Stimulated activated naive B cell treated with anti-CD40 and anti-IgM and Interleukin-4, amounts not matched to agents 10 μg/mL and 1 μg/mL and 100 μg/mL, for 72 hours (primary cell): ENCODE measurements around the gene GRM7.

ENCODE experiments used
- ATAC-seq, 2 donors: fragments of 150-1000 bp; cut with Tn5 transposase; replicated peaks; 2 replicates each; pipeline ENCODE4 v1.10.0; 2021; ENCODE audit warnings: moderate library complexity in 1 of 2
- DNase-seq: peaks from one replicate; pipeline ENCODE4 v3.0.0; 2021
- H3K27ac Mint-ChIP-seq: one replicate; pipeline ENCODE4 v1.8.0; 2022; ENCODE audit warnings: mild to moderate bottlenecking, mixed read lengths
- H3K27me3 Mint-ChIP-seq, 2 donors: one replicate each; pipeline ENCODE4 v1.8.0; 2022; ENCODE audit warnings: mixed read lengths in 2 of 2
- H3K36me3 Mint-ChIP-seq, 2 donors: one replicate each; pipeline ENCODE4 v1.8.0; 2022; ENCODE audit warnings: mixed read lengths in 2 of 2, mild to moderate bottlenecking in 1 of 2
- H3K4me1 Mint-ChIP-seq, 2 donors: one replicate each; pipeline ENCODE4 v1.8.0; 2022; ENCODE audit warnings: mixed read lengths in 2 of 2, mild to moderate bottlenecking in 1 of 2
- H3K4me3 Mint-ChIP-seq, 2 donors: one replicate each; pipeline ENCODE4 v1.8.0; 2022; ENCODE audit warnings: mild to moderate bottlenecking in 2 of 2, mixed read lengths in 2 of 2, moderate library complexity in 1 of 2
- H3K9me3 Mint-ChIP-seq, 2 donors: one replicate each; pipeline ENCODE4 v1.8.0; 2022; ENCODE audit warnings: mixed read lengths in 2 of 2, mild to moderate bottlenecking in 1 of 2

The GRM7 gene

DNA sequence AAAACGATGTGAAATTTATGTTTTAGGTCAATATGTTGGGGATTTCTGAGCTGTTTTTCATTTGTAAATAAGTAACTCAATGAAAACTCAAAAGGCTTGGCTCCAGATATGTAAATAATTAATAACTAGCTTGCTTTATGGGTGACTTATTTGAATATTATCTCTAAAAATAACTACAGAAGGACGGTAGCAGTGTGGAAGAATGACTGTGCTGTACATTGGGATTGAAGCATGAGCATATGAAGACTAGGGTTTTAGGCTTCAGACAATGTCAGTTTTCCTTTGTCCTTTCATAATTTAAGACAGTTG, 343.9 kb downstream of the GRM7 start:
- no peaks in the 10 kb centered on the region for H3K4me1 Mint-ChIP-seq
- no peaks in the 10 kb centered on the region for H3K27me3 Mint-ChIP-seq
- H3K9me3 Mint-ChIP-seq: peaks cover 3% of the 10 kb centered on the region in 2 donors
- H3K27ac Mint-ChIP-seq: no peak overlapping the region
- DNase-seq: no peak
- H3K36me3 Mint-ChIP-seq: no peaks in the 10 kb centered on the region
- ATAC-seq: no peak
- no peak overlapping the region for H3K4me3 Mint-ChIP-seq

DNA sequence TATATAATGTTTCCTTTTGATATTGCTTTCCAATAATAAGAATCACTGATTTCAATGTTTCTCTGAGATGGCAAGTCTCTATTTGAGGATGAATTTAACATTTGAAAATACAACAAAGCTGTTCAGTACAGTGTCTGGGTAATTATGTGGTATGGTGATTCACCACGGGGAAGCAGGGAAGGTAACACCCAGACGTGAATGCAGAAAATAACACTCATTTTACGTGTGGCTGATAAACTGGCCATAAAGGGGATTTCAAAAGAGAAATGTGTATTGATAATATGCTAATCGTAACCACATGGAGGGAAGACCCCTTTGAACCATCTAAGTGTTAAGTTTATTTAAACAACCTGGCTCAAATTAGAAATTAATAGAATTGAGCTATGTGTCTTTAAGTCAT, 344.6 kb downstream of the GRM7 start:
- ATAC-seq: no peak
- Mint-ChIP-seq H3K9me3 (peaks cover 0 to 3% of the 10 kb centered on the region in 2 donors), H3K36me3 (no peaks in the 10 kb centered on the region), H3K4me1 (no peaks in the 10 kb centered on the region), H3K4me3 (no peak overlapping the region), H3K27ac (no peak overlapping the region), H3K27me3 (no peaks in the 10 kb centered on the region)
- DNase-seq: no peak

GRCh38 chr3:7205962-7206361, 345.0 kb downstream of the GRM7 start:
- H3K4me3 Mint-ChIP-seq: peak overlapping the region in 1 of 2 donors; percentile 46
- H3K4me1 Mint-ChIP-seq: no peaks in the 10 kb centered on the region
- no peaks in the 10 kb centered on the region for H3K36me3 Mint-ChIP-seq
- ATAC-seq (no peak), DNase-seq (no peak)
- no peak overlapping the region for H3K27ac Mint-ChIP-seq
- no peaks in the 10 kb centered on the region for H3K27me3 Mint-ChIP-seq
- H3K9me3 Mint-ChIP-seq: peaks cover 0 to 3% of the 10 kb centered on the region in 2 donors

DNA sequence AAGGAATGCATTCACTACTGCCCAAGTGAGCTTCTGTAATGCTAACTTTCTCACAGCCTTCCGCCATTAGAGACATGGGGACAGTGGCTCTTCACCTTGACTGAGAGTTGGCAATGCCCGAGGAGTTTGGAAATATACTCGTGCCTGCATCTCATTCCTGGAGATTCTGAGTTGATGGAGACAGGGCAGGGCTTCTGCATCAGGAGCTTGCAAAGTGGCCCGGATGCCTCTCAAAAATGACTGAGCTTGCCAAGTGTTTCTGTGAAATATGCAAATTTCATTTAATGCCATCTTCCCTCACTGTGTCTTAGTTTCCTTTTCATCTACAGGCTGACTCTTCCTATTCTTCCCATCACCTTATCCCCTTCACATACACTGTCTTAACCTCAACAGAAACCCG, 346.2 kb downstream of the GRM7 start:
- Mint-ChIP-seq H3K27ac (no peak overlapping the region), H3K9me3 (peaks cover 0 to 6% of the 10 kb centered on the region in 2 donors), H3K4me3 (no peak overlapping the region), H3K36me3 (no peaks in the 10 kb centered on the region), H3K4me1 (no peaks in the 10 kb centered on the region), H3K27me3 (no peaks in the 10 kb centered on the region)
- DNase-seq (no peak), ATAC-seq (no peak)

- no peaks in the 10 kb centered on the region for H3K36me3 Mint-ChIP-seq
- H3K9me3 Mint-ChIP-seq: peaks cover 0 to 6% of the 10 kb centered on the region in 2 donors
- no peak overlapping the region for H3K4me3 Mint-ChIP-seq
- no peaks in the 10 kb centered on the region for H3K4me1 Mint-ChIP-seq
- no peak for DNase-seq
- ATAC-seq: no peak
- H3K27ac Mint-ChIP-seq: no peak overlapping the region
- no peaks in the 10 kb centered on the region for H3K27me3 Mint-ChIP-seq
Measured at GRCh38 chr3:7207928-7208327, 347.0 kb downstream of the GRM7 start.

- H3K9me3 Mint-ChIP-seq: peaks cover 0 to 5% of the 10 kb centered on the region in 2 donors
- no peaks in the 10 kb centered on the region for H3K27me3 Mint-ChIP-seq
- DNase-seq (no peak), ATAC-seq (no peak)
- no peaks in the 10 kb centered on the region for H3K4me1 Mint-ChIP-seq
- no peak overlapping the region for H3K4me3 Mint-ChIP-seq
- no peak overlapping the region for H3K27ac Mint-ChIP-seq
- H3K36me3 Mint-ChIP-seq: no peaks in the 10 kb centered on the region
Measured at GRCh38 chr3:7209098-7209497, 348.2 kb downstream of the GRM7 start.

DNA sequence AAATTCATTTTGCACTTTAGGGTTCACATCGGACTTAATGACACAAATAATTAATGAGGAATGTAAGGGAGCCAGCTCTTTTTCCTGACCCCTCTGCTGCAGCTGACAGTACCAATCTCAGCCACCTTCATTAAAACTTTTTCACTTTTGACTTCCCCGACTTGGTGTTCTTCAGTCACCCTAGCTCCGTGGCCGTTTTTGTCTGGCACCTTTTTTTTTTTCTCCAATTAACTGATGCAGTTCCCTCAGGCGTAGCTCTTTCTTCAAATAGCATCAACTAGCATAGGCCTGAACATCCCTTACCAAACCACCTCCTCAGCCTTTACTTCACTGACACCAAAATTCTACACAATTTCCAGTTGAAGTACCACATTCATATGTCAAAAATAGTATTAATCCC, 350.8 kb downstream of the GRM7 start:
- Mint-ChIP-seq H3K27me3 (no peaks in the 10 kb centered on the region), H3K4me1 (no peaks in the 10 kb centered on the region), H3K4me3 (no peak overlapping the region), H3K27ac (no peak overlapping the region), H3K36me3 (no peaks in the 10 kb centered on the region), H3K9me3 (peaks cover 0 to 5% of the 10 kb centered on the region in 2 donors)
- ATAC-seq (no peak), DNase-seq (no peak)

DNA sequence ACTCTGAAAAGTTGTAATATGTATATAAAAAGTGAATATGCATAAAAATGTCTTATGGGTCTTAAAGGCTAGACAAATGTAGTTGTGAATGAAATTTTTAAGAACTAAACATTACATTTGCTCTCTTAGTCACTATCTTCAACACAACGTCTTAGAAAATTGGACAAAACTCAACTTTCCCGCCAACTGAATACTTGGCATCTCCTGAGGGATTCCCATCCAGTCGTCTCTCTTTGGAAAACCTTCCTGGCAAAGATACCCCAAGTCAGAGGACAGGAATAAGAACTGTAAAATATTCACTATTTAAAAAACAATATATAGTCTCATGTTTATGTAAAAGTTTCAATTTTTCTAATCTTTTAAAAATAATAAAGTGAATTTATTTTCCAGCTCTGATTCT, 354.8 kb downstream of the GRM7 start:
- H3K4me1 Mint-ChIP-seq: no peaks in the 10 kb centered on the region
- DNase-seq (no peak), ATAC-seq (no peak)
- no peaks in the 10 kb centered on the region for H3K27me3 Mint-ChIP-seq
- peaks cover 0 to 5% of the 10 kb centered on the region in 2 donors for H3K9me3 Mint-ChIP-seq
- H3K4me3 Mint-ChIP-seq: no peak overlapping the region
- H3K27ac Mint-ChIP-seq: no peak overlapping the region
- no peaks in the 10 kb centered on the region for H3K36me3 Mint-ChIP-seq

GRCh38 chr3:7226393-7226792, 365.5 kb downstream of the GRM7 start:
- no peaks in the 10 kb centered on the region for H3K27me3 Mint-ChIP-seq
- no peak overlapping the region for H3K27ac Mint-ChIP-seq
- no peaks in the 10 kb centered on the region for H3K36me3 Mint-ChIP-seq
- ATAC-seq (no peak), DNase-seq (no peak)
- H3K4me3 Mint-ChIP-seq: no peak overlapping the region
- no peaks in the 10 kb centered on the region for H3K4me1 Mint-ChIP-seq
- H3K9me3 Mint-ChIP-seq: peaks cover 0 to 2% of the 10 kb centered on the region in 2 donors

GRCh38 chr3:7238565-7239295, 377.8 kb downstream of the GRM7 start:
- Mint-ChIP-seq H3K9me3 (peaks cover 3 to 4% of the 10 kb centered on the region in 2 donors), H3K4me3 (no peak overlapping the region), H3K27ac (no peak overlapping the region), H3K36me3 (no peaks in the 10 kb centered on the region), H3K27me3 (no peaks in the 10 kb centered on the region), H3K4me1 (no peaks in the 10 kb centered on the region)
- ATAC-seq: no peak
- DNase-seq: no peak

- Mint-ChIP-seq H3K27me3 (no peaks in the 10 kb centered on the region), H3K9me3 (peaks cover 4 to 6% of the 10 kb centered on the region in 2 donors), H3K27ac (no peak overlapping the region), H3K4me3 (no peak overlapping the region), H3K36me3 (no peaks in the 10 kb centered on the region), H3K4me1 (no peaks in the 10 kb centered on the region)
- DNase-seq (no peak), ATAC-seq (no peak)
Measured at GRCh38 chr3:7241584-7242302, 380.8 kb downstream of the GRM7 start.

GRCh38 chr3:7242303-7242635, 381.4 kb downstream of the GRM7 start:
- Mint-ChIP-seq H3K27ac (no peak overlapping the region), H3K27me3 (no peaks in the 10 kb centered on the region), H3K36me3 (no peaks in the 10 kb centered on the region), H3K9me3 (peaks cover 4 to 6% of the 10 kb centered on the region in 2 donors), H3K4me1 (no peaks in the 10 kb centered on the region), H3K4me3 (no peak overlapping the region)
- DNase-seq: no peak
- no peak for ATAC-seq

DNA sequence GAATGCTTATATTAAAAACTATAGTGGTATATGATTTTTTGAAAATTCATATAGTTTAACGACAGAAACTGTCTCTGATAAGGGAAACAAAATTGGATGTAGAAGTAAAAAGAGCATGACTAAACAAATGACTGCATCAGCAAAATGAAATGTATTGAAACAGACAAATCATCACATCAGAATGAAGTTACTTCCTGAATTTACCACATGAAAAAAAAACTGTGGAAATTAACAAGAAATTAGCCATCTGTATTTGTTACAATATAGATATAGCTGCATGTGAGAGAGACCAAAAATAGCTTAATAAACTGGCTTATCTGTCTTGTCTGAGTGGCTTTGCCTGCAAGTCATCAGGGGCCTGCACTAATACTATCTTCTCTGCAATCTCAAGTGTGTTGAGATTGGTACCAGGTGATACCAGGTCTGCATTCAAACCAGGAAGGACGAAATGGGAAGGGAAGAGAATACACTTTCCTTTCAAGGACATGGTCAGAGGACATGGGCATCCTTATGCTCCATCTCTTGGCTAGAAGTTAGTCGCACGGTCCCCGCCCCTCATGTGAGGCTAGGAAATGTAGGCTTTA, 388.7 kb downstream of the GRM7 start:
- no peaks in the 10 kb centered on the region for H3K27me3 Mint-ChIP-seq
- ATAC-seq (no peak), DNase-seq (no peak)
- no peaks in the 10 kb centered on the region for H3K4me1 Mint-ChIP-seq
- no peak overlapping the region for H3K27ac Mint-ChIP-seq
- no peak overlapping the region for H3K4me3 Mint-ChIP-seq
- H3K9me3 Mint-ChIP-seq: peaks cover 0 to 4% of the 10 kb centered on the region in 2 donors
- no peaks in the 10 kb centered on the region for H3K36me3 Mint-ChIP-seq

DNA sequence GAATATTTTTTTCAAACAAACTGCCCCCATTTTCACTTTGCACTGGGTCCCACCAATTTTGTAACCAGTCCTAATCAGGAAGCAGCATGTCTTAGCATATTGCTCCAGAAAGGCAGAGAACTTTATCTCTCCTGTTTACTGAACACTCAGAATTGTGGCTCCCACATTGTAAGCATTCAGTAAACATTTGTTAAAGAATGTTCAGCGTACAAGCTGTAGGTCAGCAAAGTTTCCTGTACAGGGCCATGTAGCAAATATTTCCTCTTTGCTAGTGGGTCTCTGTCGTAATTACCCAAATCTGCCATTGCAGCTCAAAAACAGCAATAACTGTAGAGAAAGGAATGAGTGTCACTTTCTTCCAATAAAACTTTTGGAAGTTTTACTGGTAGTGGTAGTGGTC, 393.3 kb downstream of the GRM7 start:
- H3K27me3 Mint-ChIP-seq: no peaks in the 10 kb centered on the region
- H3K36me3 Mint-ChIP-seq: no peaks in the 10 kb centered on the region
- no peak for ATAC-seq

GRCh38 chr3:7260975-7261374, 400.1 kb downstream of the GRM7 start:
- H3K27ac Mint-ChIP-seq: no peak overlapping the region
- DNase-seq (no peak), ATAC-seq (no peak)
- H3K36me3 Mint-ChIP-seq: no peaks in the 10 kb centered on the region
- H3K9me3 Mint-ChIP-seq: peaks cover 7 to 19% of the 10 kb centered on the region in 2 donors
- no peaks in the 10 kb centered on the region for H3K4me1 Mint-ChIP-seq
- no peaks in the 10 kb centered on the region for H3K27me3 Mint-ChIP-seq
- no peak overlapping the region for H3K4me3 Mint-ChIP-seq

More for the DNA sequence above, 393.3 kb downstream of the GRM7 start:
- DNase-seq: no peak
- no peaks in the 10 kb centered on the region for H3K4me1 Mint-ChIP-seq
- peaks cover 4 to 6% of the 10 kb centered on the region in 2 donors for H3K9me3 Mint-ChIP-seq
- no peak overlapping the region for H3K27ac Mint-ChIP-seq
- no peak overlapping the region for H3K4me3 Mint-ChIP-seq
